HCT116 (cell line): ENCODE data around the gene BMP4. TPM values are rescaled to one million over a fixed set of nuclear protein-coding genes. Genes with fewer than 3 reads are reported as not detected.

Experiments
- ATAC-seq: fragments of 200-7000 bp; cut with Tn5 transposase; 2 replicates; pipeline ENCODE4 v1.9.1; 2020; ENCODE audit warnings: mild to moderate bottlenecking, moderate library complexity
- BruUV-seq: library from RNA; stranded (reverse); fragments of 400-500 nt; replicated peaks from 2 replicates; lab custom pipeline; 2021; lab: Mats Ljungman, UMichigan
- CTCF ChIA-PET: fragments of 300-600 bp; sonication (Branson Sonifier 250); formaldehyde crosslinking; loops from one replicate; lab custom pipeline; 2021; ENCODE audit warnings: antibody characterized with exemption; lab: Charles Lee
- POLR2A ChIA-PET: fragments of 300-600, 350-600 bp; sonication (Branson Sonifier 250); formaldehyde crosslinking; loops from one replicate; lab custom pipeline; 2021; ENCODE audit warnings: antibody characterized with exemption; lab: Charles Lee
- RAD21 ChIA-PET, 2 experiments: fragments of 300-600 bp; sonication (Branson Sonifier 250); formaldehyde crosslinking; loops; one replicate each; lab custom pipeline; 2023; ENCODE audit warnings: low total read pairs in 2 of 2; ENCODE audit not compliant: uncharacterized antibody in 2 of 2, unreplicated experiment in 2 of 2, low non-redundant PET in 1 of 2; lab: Charles Lee
- DNase-seq: peaks from one replicate; pipeline ENCODE4 v3.0.0-alpha.2; 2010; ENCODE audit warnings: low read depth, low spot score
- H2AFZ ChIP-seq: fragments of 200-600 bp; shearing (Covaris generic), sonication (generic); 2 replicates; pipeline ENCODE4 v1.6.1; 2017; ENCODE audit warnings: low read depth, mixed run types, mixed read lengths, antibody characterized with exemption, low read length; ENCODE audit not compliant: poor library complexity, severe bottlenecking
- H3K27ac ChIP-seq: 2 replicates; pipeline ENCODE4 v1.5.1; 2012; ENCODE audit warnings: low read depth, low read length
- H3K27me3 ChIP-seq: fragments of 200-600 bp; sonication (generic); 2 replicates; pipeline ENCODE4 v1.6.1; 2016; ENCODE audit warnings: mixed run types, low read length, mixed read lengths; ENCODE audit not compliant: insufficient read depth
- H3K36me3 ChIP-seq, 2 experiments: fragments of 200-500 bp in 1 of 2; fragments of 200-600 bp in 1 of 2; sonication (Bioruptor generic) in 1 of 2; sonication (generic) in 1 of 2; 2 replicates each; pipeline versions ENCODE4 v1.5.1 to v1.6.1; 2014 to 2016; ENCODE audit warnings: low read length in 2 of 2, inconsistent platforms in 1 of 2, mixed read lengths in 1 of 2, mixed run types in 1 of 2; ENCODE audit not compliant: insufficient read depth in 2 of 2, control insufficient read depth in 1 of 2
- H3K4me1 ChIP-seq, 2 experiments: fragments of 200-600 bp in 1 of 2; sonication (generic) in 1 of 2; 2 replicates each; pipeline versions ENCODE4 v1.5.1 to v1.6.1; 2012 to 2017; ENCODE audit warnings: low read length in 2 of 2, inconsistent platforms in 1 of 2, mild to moderate bottlenecking in 1 of 2, mixed read lengths in 1 of 2, mixed run types in 1 of 2, moderate library complexity in 1 of 2; ENCODE audit not compliant: insufficient read depth in 2 of 2, control insufficient read depth in 1 of 2
- H3K4me2 ChIP-seq: fragments of 200-600 bp; sonication (generic); 2 replicates; pipeline ENCODE4 v1.6.1; 2017; ENCODE audit warnings: mixed run types, low read length, mixed read lengths
- H3K4me3 ChIP-seq, 2 experiments: fragments of 200-600 bp in 1 of 2; sonication (generic) in 1 of 2; replicated peaks in 1 of 2; 2 replicates each; pipeline ENCODE4 v1.5.1; 2011 to 2016; ENCODE audit warnings: low read length in 2 of 2, control low read depth in 1 of 2, low read depth in 1 of 2, mild to moderate bottlenecking in 1 of 2, mixed read lengths in 1 of 2, mixed run types in 1 of 2
- H3K79me2 ChIP-seq: fragments of 200-600 bp; sonication (generic); 2 replicates; pipeline ENCODE4 v1.6.1; 2017; ENCODE audit warnings: mild to moderate bottlenecking, mixed run types, low read length, moderate library complexity, mixed read lengths; ENCODE audit not compliant: insufficient read depth
- H3K9ac ChIP-seq: fragments of 200-600 bp; sonication (generic); 2 replicates; pipeline ENCODE4 v1.6.1; 2016; ENCODE audit warnings: low read length, mixed read lengths
- H3K9me2 ChIP-seq: fragments of 200-600 bp; sonication (generic), shearing (Covaris generic); 2 replicates; pipeline ENCODE4 v1.6.1; 2017; ENCODE audit warnings: mixed run types, mild to moderate bottlenecking, moderate library complexity; ENCODE audit not compliant: insufficient read depth
- H3K9me3 ChIP-seq, 2 experiments: fragments of 200-500 bp in 1 of 2; fragments of 200-600 bp in 1 of 2; sonication (Bioruptor generic) in 1 of 2; sonication (generic) in 1 of 2; 2 replicates each; pipeline ENCODE4 v1.6.1; 2014 to 2017; ENCODE audit warnings: low read length in 2 of 2, mixed read lengths in 2 of 2, inconsistent platforms in 1 of 2, low read depth in 1 of 2, mild to moderate bottlenecking in 1 of 2, mixed run types in 1 of 2, moderate library complexity in 1 of 2; ENCODE audit not compliant: control insufficient read depth in 1 of 2, insufficient read depth in 1 of 2
- H4K20me1 ChIP-seq: fragments of 200-600 bp; sonication (generic), shearing (Covaris generic); 2 replicates; pipeline ENCODE4 v1.6.1; 2017; ENCODE audit warnings: mixed run types, mild to moderate bottlenecking, moderate library complexity; ENCODE audit not compliant: insufficient read depth
- CEBPB ChIP-seq: IDR thresholded peaks from 2 replicates; pipeline ENCODE4 v1.6.1; 2012; ENCODE audit warnings: low read depth
- EGR1 ChIP-seq: IDR thresholded peaks from 2 replicates; pipeline ENCODE4 v1.6.1; 2012; ENCODE audit warnings: low read depth
- ELF1 ChIP-seq: IDR thresholded peaks from 2 replicates; pipeline ENCODE4 v1.6.1; 2012; ENCODE audit warnings: low read depth, borderline replicate concordance
- EZH2 ChIP-seq: fragments of 200-600 bp; sonication (generic); IDR thresholded peaks from 2 replicates; pipeline ENCODE4 v1.6.1; 2017; ENCODE audit warnings: antibody characterized with exemption, mixed run types
- JUND ChIP-seq: IDR thresholded peaks from 2 replicates; pipeline ENCODE4 v1.6.1; 2012
- POLR2A ChIP-seq: IDR thresholded peaks from 2 replicates; pipeline ENCODE4 v1.7.0; 2011; ENCODE audit warnings: borderline replicate concordance; ENCODE audit not compliant: insufficient read depth, insufficient read length; ENCODE audit errors: extremely low read depth
- POLR2AphosphoS5 ChIP-seq: IDR thresholded peaks from 2 replicates; pipeline ENCODE4 v1.6.1; 2011; ENCODE audit warnings: mild to moderate bottlenecking, low read depth, low read length, moderate library complexity
- RAD21 ChIP-seq: IDR thresholded peaks from 2 replicates; pipeline ENCODE4 v1.6.1; 2012; ENCODE audit warnings: low read depth, mild to moderate bottlenecking
- SIN3A ChIP-seq: IDR thresholded peaks from 2 replicates; pipeline ENCODE4 v1.6.1; 2012; ENCODE audit warnings: low read depth
- SP1 ChIP-seq: IDR thresholded peaks from 2 replicates; pipeline ENCODE4 v1.6.1; 2012; ENCODE audit warnings: low read depth
- TCF7L2 ChIP-seq: IDR thresholded peaks from 2 replicates; pipeline ENCODE4 v1.7.0; 2011; ENCODE audit warnings: borderline replicate concordance, inconsistent platforms; ENCODE audit not compliant: insufficient read depth, insufficient read length; ENCODE audit errors: extremely low read depth
- YY1 ChIP-seq: IDR thresholded peaks from 2 replicates; pipeline ENCODE4 v1.6.1; 2011; ENCODE audit warnings: low read length, low read depth, moderate library complexity, mild to moderate bottlenecking; ENCODE audit not compliant: insufficient replicate concordance; ENCODE audit errors: extremely low read depth
- ZFX ChIP-seq: fragments of 450-650 bp; IDR thresholded peaks from 2 replicates; pipeline ENCODE4 v1.6.1; 2017
- ZNF274 ChIP-seq: fragments of 200-500 bp; sonication (Bioruptor generic); IDR thresholded peaks from 2 replicates; pipeline ENCODE4 v1.6.1; 2014; ENCODE audit warnings: mild to moderate bottlenecking, low read depth, low read length, inconsistent platforms
- intact Hi-C: fragments of 100-400 bp; cut with micrococcal nuclease; formaldehyde crosslinking; loops from 2 replicates; pipeline ENCODE4 v1.10.0; 2022
- total RNA-seq: library from RNA; stranded (reverse); gene quantifications from one replicate; pipeline ENCODE4 v1.2.1, GENCODE V29; 2021; ENCODE audit not compliant: unreplicated experiment
- TF ChIP-seq, protein P1 (sequence below): IDR thresholded peaks from 2 replicates; pipeline ENCODE4 v1.6.1; 2012
- TF ChIP-seq, protein P2 (sequence below): IDR thresholded peaks from 2 replicates; pipeline ENCODE4 v1.6.1; 2011; ENCODE audit warnings: mild to moderate bottlenecking, low read length, moderate library complexity; ENCODE audit not compliant: insufficient replicate concordance; ENCODE audit errors: extremely low read depth

The BMP4 gene
- total RNA-seq, 1 experiment from 2014 or later, result 145 TPM

DNA sequence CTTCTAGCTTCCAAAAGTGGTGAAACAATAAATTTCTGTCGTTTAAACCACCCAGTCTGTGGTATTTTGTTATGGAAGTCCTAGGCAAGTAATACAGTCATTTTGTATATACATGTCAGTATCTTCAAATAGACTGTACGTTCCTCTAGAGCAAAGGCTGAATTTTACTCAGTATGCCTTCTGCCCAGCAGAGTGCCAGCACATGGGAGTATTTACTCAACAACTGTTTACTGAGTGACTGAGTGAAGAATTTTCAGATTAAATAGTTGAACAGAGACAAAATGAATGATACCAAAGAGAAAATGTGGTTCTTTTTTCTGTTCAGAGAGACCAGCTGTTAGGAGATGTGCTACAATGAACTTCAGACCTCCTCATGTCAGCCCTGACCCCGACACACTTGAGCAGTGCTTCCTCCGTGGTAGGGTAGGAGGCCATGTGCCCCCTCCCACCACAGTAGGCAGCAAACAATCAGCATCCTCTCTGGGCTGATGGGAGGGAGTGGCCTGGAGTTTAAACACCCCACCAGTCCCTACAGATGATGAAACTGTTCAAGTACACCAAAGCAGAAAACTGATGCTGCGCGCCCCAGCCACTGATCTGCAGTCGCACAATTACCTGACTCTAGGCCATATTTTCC is 21.7 kb downstream of the BMP4 start:
- H3K27me3 ChIP-seq, result no peaks in the 10 kb centered on the region
- H3K79me2 ChIP-seq, result no peaks in the 10 kb centered on the region
- DNase-seq (no peak), ATAC-seq (no peak)
- RAD21 ChIA-PET, result no interaction called here
- no peaks in the 10 kb centered on the region for H3K36me3 ChIP-seq
- intact Hi-C loops, result loop anchor here (5.0 kb wide), 1 partner anchor 402 kb away; no protein-coding TSS in a partner anchor
- H3K9me2 ChIP-seq, result no peaks in the 10 kb centered on the region
- H3K9ac ChIP-seq, result no peak overlapping the region
- H3K4me1 ChIP-seq, result peaks cover 0 to 3% of the 10 kb centered on the region in 2 experiments; a peak in 1 of 4 replicates
- H3K27ac ChIP-seq, result no peak overlapping the region
- POLR2A ChIA-PET, result no interaction called here
- H3K9me3 ChIP-seq, result no peaks in the 10 kb centered on the region
- CTCF ChIA-PET, result no interaction called here
- TF ChIP-seq SP1 (no peak), CEBPB (no peak), POLR2AphosphoS5 (no peak), SIN3A (no peak), ZFX (no peak), EGR1 (no peak), RAD21 (no peak), POLR2A (no peak), TCF7L2 (no peak), YY1 (no peak), ELF1 (no peak), EZH2 (no peak), JUND (no peak), ZNF274 (no peak)
- TF ChIP-seq, protein P1, sequence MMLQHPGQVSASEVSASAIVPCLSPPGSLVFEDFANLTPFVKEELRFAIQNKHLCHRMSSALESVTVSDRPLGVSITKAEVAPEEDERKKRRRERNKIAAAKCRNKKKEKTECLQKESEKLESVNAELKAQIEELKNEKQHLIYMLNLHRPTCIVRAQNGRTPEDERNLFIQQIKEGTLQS, result no peak
- TF ChIP-seq, protein P2, sequence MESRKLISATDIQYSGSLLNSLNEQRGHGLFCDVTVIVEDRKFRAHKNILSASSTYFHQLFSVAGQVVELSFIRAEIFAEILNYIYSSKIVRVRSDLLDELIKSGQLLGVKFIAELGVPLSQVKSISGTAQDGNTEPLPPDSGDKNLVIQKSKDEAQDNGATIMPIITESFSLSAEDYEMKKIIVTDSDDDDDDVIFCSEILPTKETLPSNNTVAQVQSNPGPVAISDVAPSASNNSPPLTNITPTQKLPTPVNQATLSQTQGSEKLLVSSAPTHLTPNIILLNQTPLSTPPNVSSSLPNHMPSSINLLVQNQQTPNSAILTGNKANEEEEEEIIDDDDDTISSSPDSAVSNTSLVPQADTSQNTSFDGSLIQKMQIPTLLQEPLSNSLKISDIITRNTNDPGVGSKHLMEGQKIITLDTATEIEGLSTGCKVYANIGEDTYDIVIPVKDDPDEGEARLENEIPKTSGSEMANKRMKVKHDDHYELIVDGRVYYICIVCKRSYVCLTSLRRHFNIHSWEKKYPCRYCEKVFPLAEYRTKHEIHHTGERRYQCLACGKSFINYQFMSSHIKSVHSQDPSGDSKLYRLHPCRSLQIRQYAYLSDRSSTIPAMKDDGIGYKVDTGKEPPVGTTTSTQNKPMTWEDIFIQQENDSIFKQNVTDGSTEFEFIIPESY, result no peak
- no peak overlapping the region for H3K4me3 ChIP-seq
- no TSS peak for BruUV-seq
- no peak overlapping the region for H2AFZ ChIP-seq
- no peaks in the 10 kb centered on the region for H4K20me1 ChIP-seq
- H3K4me2 ChIP-seq, result no peak overlapping the region
